HepG2 (cell line): ENCODE measurements around the gene SDK2. TPM values are rescaled to one million over a fixed set of nuclear protein-coding genes. Genes with fewer than 3 reads are reported as not detected.

Experiments
- CBX2 ChIP-seq, 2 experiments: fragments of 200-600 bp in 1 of 2; sonication (generic); formaldehyde crosslinking in 1 of 2; IDR thresholded peaks; 2 replicates each; pipeline versions ENCODE4 v1.7.0 to v1.8.1; 2018 to 2022; ENCODE audit warnings: low read depth in 2 of 2, low read length in 1 of 2, mild to moderate bottlenecking in 1 of 2, missing genetic modification reagents in 1 of 2
- FOXJ3 ChIP-seq: sonication (generic); formaldehyde crosslinking; IDR thresholded peaks from 2 replicates; pipeline ENCODE4 v1.4.0; 2020; ENCODE audit warnings: missing genetic modification reagents, mild to moderate bottlenecking, borderline replicate concordance
- FOXM1 ChIP-seq: sonication (generic); formaldehyde crosslinking; IDR thresholded peaks from 2 replicates; pipeline ENCODE4 v1.5.0; 2020; ENCODE audit warnings: missing genetic modification reagents
- GABPA ChIP-seq, 2 experiments: IDR thresholded peaks; 2 replicates each; pipeline ENCODE4 v1.6.1; 2011 to 2016; ENCODE audit warnings: low read depth in 2 of 2, low read length in 1 of 2, missing biosample characterization in 1 of 2, missing genetic modification characterization in 1 of 2
- GATAD1 ChIP-seq: IDR thresholded peaks from 2 replicates; pipeline ENCODE4 v1.6.1; 2016; ENCODE audit warnings: missing genetic modification reagents, missing compliant biosample characterization
- HNRNPK ChIP-seq: fragments of 200-400 bp; formaldehyde crosslinking; IDR thresholded peaks from 2 replicates; pipeline ENCODE4 v1.6.1; 2018; ENCODE audit warnings: low read length, low read depth, moderate library complexity, mild to moderate bottlenecking; ENCODE audit not compliant: poor library complexity, severe bottlenecking
- MAZ ChIP-seq, 2 experiments: sonication (generic) in 1 of 2; formaldehyde crosslinking in 1 of 2; IDR thresholded peaks; 2 replicates each; pipeline versions ENCODE4 v1.5.0 to v1.6.1; 2012 to 2020; ENCODE audit warnings: low read depth in 2 of 2, mild to moderate bottlenecking in 2 of 2, borderline replicate concordance in 1 of 2, improper control_type of control experiment in 1 of 2, low read length in 1 of 2, missing genetic modification reagents in 1 of 2, moderate library complexity in 1 of 2
- NKX3-1 ChIP-seq: sonication (generic); formaldehyde crosslinking; IDR thresholded peaks from 2 replicates; pipeline ENCODE4 v1.5.0; 2020; ENCODE audit warnings: missing genetic modification reagents
- POLR2G ChIP-seq: fragments of 200-400 bp; formaldehyde crosslinking; IDR thresholded peaks from 2 replicates; pipeline ENCODE4 v1.6.1; 2018; ENCODE audit warnings: mild to moderate bottlenecking, low read depth, low read length, moderate library complexity
- RFXANK ChIP-seq: IDR thresholded peaks from 2 replicates; pipeline ENCODE4 v1.6.1; 2016
- TFDP2 ChIP-seq: sonication (generic); formaldehyde crosslinking; IDR thresholded peaks from 2 replicates; pipeline ENCODE4 v1.4.0; 2020; ENCODE audit warnings: missing genetic modification reagents
- THAP11 ChIP-seq: IDR thresholded peaks from 2 replicates; pipeline ENCODE4 v1.6.1; 2016; ENCODE audit warnings: missing biosample characterization, missing genetic modification reagents
- ZMAT5 ChIP-seq: sonication (generic); formaldehyde crosslinking; IDR thresholded peaks from 2 replicates; pipeline ENCODE4 v1.5.0; 2020; ENCODE audit warnings: mild to moderate bottlenecking, low read depth, missing genetic modification reagents, borderline replicate concordance
- ZNF367 ChIP-seq: sonication (generic); formaldehyde crosslinking; IDR thresholded peaks from 2 replicates; pipeline ENCODE4 v1.4.0; 2020; ENCODE audit warnings: missing genetic modification reagents, borderline replicate concordance
- ZNF44 ChIP-seq: sonication (generic); formaldehyde crosslinking; IDR thresholded peaks from 2 replicates; pipeline ENCODE4 v1.5.1; 2020; ENCODE audit warnings: mild to moderate bottlenecking, missing genetic modification reagents
- ZNF704 ChIP-seq: sonication (generic); formaldehyde crosslinking; IDR thresholded peaks from 2 replicates; pipeline ENCODE4 v1.8.1; 2023; ENCODE audit warnings: mild to moderate bottlenecking, inconsistent platforms, moderate library complexity, missing genetic modification reagents, borderline replicate concordance
- ZNF746 ChIP-seq: sonication (generic); formaldehyde crosslinking; IDR thresholded peaks from 2 replicates; pipeline ENCODE4 v1.8.0; 2022; ENCODE audit warnings: mild to moderate bottlenecking, missing genetic modification reagents
- ZNF747 ChIP-seq: sonication (generic); formaldehyde crosslinking; IDR thresholded peaks from 2 replicates; pipeline ENCODE4 v1.8.1; 2023; ENCODE audit warnings: missing genetic modification reagents, mild to moderate bottlenecking, borderline replicate concordance
- ZNF749 ChIP-seq: sonication (generic); formaldehyde crosslinking; IDR thresholded peaks from 2 replicates; pipeline ENCODE4 v1.8.0; 2022; ENCODE audit warnings: mild to moderate bottlenecking, missing genetic modification reagents, moderate library complexity, borderline replicate concordance
- ZSCAN21 ChIP-seq: sonication (generic); formaldehyde crosslinking; IDR thresholded peaks from 2 replicates; pipeline ENCODE4 v1.8.0; 2022; ENCODE audit warnings: mild to moderate bottlenecking, missing genetic modification reagents, moderate library complexity, borderline replicate concordance
- polyA plus RNA-seq, 8 experiments: library from polyadenylated mRNA; depleted of rRNA in 3 of 8; stranded (reverse) in 7 of 8; unstranded in 1 of 8; fragments of >200 nt; fragmentation: Illumina TruSeq in 4 of 8; extraction: Trizol in 4 of 8; gene quantifications; 2 replicates each; pipeline versions ENCODE4 v1.2.1 to v1.2.3, GENCODE V29; 2011 to 2016; ENCODE audit warnings: low read depth in 4 of 8, missing spikeins in 1 of 8, mixed read lengths in 1 of 8; ENCODE audit not compliant: insufficient read depth in 1 of 8
- total RNA-seq, 5 experiments: library from RNA; depleted of rRNA; stranded (reverse); fragments of >200 nt; fragmentation: Illumina TruSeq; extraction: Trizol; gene quantifications; 2 replicates each; pipeline ENCODE4 v1.2.3, GENCODE V29; 2016; ENCODE audit warnings: low read depth in 1 of 5
- TF ChIP-seq, protein P1 (sequence below), 2 experiments: fragments of 450-650 bp in 1 of 2; sonication (generic) in 1 of 2; formaldehyde crosslinking; IDR thresholded peaks; 2 replicates each; pipeline versions ENCODE4 v1.5.0 to v1.8.0; 2020 to 2022; ENCODE audit warnings: mild to moderate bottlenecking in 1 of 2, missing genetic modification reagents in 1 of 2
- TF ChIP-seq, protein P2 (sequence below): conservative IDR thresholded peaks from 2 replicates; pipeline ENCODE4 v1.6.1; 2018; ENCODE audit warnings: missing genetic modification reagents

The SDK2 gene
- total and polyA plus RNA-seq, 2 of the 13 experiments (the other 11 are each of a cell fraction or from before 2014, with no cell fraction given): not detected

DNA sequence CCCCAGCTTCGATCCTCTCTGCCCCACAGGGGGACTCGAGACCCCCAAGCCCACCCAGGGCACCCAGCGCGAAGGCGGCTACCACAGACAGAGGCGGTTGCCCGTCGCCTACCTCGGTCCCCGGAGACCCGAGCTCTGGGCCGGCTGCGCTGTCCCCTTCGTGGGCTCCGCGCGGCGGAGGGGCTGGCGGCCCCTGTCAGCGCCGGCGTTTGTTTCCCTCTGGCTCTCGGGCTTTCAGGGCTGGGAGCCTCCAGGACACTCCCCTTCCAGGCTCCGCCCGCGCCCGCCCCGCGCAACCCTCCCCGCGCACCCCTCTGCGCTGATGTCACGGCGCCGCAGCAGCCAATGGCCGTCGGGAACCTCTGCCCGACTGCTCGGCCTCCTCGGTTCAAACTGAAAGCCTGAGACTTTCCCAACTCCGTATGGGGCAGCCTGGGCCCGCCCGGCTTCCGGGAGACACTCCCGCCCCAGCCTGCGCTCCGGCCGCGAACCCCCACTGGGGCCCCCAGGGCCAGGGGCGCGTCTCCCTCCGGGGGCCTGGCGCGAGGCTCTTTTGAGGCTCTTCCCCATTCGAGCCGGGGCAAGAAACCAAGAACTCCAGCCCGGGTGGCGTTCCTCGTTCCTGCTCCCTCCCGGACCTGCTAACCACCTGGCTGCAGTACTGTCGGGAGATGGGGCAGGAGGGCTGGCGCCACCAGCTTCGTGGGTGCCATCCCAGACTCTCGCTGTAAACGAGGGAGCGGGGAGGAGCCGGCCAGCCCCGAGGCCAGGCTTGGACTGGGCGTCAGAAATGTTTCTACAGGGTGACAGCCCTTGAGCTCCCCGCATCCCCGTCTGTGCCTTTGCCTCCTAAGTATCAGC, 332.2 kb downstream of the SDK2 start, which contains the start of gene CDC42EP4 (continued):
- TF ChIP-seq TFDP2 (CRISPR knock-in tag) (peak; percentile 90), NKX3-1 (CRISPR knock-in tag) (no peak; the same call in 1 of the 2 replicates), ZNF749 (peak; percentile 93), ZMAT5 (CRISPR knock-in tag) (no peak), FOXM1 (CRISPR knock-in tag) (no peak), POLR2G (peak; percentile 84), MAZ (IDR thresholded peaks at IDR 0.05; ENCODE audit: borderline replicate concordance, low read depth, low read length) (peak; percentile 73; the same call in 1 of the 2 replicates), MAZ (CRISPR knock-in tag; IDR thresholded peaks at IDR 0.05; ENCODE audit: low read depth) (peak; percentile 65; the same call in 1 of the 2 replicates), ZNF44 (CRISPR knock-in tag) (peak; percentile 89; the same call in 1 of the 2 replicates), RFXANK (CRISPR knock-in tag) (no peak), CBX2 (IDR thresholded peaks at IDR 0.05; ENCODE audit: low read depth, low read length) (no peak), CBX2 (CRISPR knock-in tag; IDR thresholded peaks at IDR 0.05; ENCODE audit: low read depth) (no peak), ZSCAN21 (0 out of 2 replicates have a peak, but pooled peaks have one; percentile 58), ZNF704 (CRISPR knock-in tag) (peak; percentile 29; the same call in 1 of the 2 replicates), THAP11 (CRISPR knock-in tag) (peak; percentile 71; the same call in 1 of the 2 replicates), ZNF367 (CRISPR knock-in tag) (no peak; the same call in 1 of the 2 replicates), GATAD1 (CRISPR knock-in tag) (peak; percentile 61; the same call in 1 of the 2 replicates), ZNF746 (CRISPR knock-in tag) (peak; percentile 90), FOXJ3 (CRISPR knock-in tag) (peak; percentile 41; the same call in 1 of the 2 replicates), ZNF747 (0 out of 2 replicates have a peak, but pooled peaks have one; percentile 28), GABPA (IDR thresholded peaks at IDR 0.05; ENCODE audit: low read depth, low read length) (no peak), GABPA (CRISPR knock-in tag; IDR thresholded peaks at IDR 0.05; ENCODE audit: low read depth) (peak; percentile 34; the same call in 1 of the 2 replicates), HNRNPK (peak; percentile 82)
- TF ChIP-seq, protein P1, sequence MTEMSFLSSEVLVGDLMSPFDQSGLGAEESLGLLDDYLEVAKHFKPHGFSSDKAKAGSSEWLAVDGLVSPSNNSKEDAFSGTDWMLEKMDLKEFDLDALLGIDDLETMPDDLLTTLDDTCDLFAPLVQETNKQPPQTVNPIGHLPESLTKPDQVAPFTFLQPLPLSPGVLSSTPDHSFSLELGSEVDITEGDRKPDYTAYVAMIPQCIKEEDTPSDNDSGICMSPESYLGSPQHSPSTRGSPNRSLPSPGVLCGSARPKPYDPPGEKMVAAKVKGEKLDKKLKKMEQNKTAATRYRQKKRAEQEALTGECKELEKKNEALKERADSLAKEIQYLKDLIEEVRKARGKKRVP (CRISPR knock-in tag; IDR thresholded peaks at IDR 0.05): peak in 1 of 2 experiments; percentile 76; a peak in 2 of 4 replicates
- TF ChIP-seq, protein P2, sequence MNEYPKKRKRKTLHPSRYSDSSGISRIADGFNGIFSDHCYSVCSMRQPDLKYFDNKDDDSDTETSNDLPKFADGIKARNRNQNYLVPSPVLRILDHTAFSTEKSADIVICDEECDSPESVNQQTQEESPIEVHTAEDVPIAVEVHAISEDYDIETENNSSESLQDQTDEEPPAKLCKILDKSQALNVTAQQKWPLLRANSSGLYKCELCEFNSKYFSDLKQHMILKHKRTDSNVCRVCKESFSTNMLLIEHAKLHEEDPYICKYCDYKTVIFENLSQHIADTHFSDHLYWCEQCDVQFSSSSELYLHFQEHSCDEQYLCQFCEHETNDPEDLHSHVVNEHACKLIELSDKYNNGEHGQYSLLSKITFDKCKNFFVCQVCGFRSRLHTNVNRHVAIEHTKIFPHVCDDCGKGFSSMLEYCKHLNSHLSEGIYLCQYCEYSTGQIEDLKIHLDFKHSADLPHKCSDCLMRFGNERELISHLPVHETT (CRISPR knock-in tag): peak; percentile 86
